MM.1S (cell line): ENCODE data around the gene DMXL2.

Experiments used
- CTCF ChIP-seq: fragments of 300-600 bp; sonication (generic); IDR thresholded peaks from 2 replicates; pipeline ENCODE4 v1.5.1; 2016; ENCODE audit warnings: antibody characterized with exemption, low read length, mixed read lengths
- EZH2 ChIP-seq: fragments of 300-600 bp; sonication (generic); optimal IDR thresholded peaks from 2 replicates; pipeline ENCODE3; 2017; ENCODE audit warnings: low read depth, mild to moderate bottlenecking, antibody characterized with exemption, low read length, mixed read lengths
- EZH2phosphoT487 ChIP-seq: fragments of 300-600 bp; sonication (generic); IDR thresholded peaks from 2 replicates; pipeline ENCODE4 v1.6.1; 2018; ENCODE audit warnings: antibody characterized with exemption, low read length

- TF ChIP-seq CTCF (no peak), EZH2 (no peak), EZH2phosphoT487 (no peak)
These were observed 128.7 kb downstream of the DMXL2 start for GRCh38 chr15:51493892-51494291.
